Measurements from ENCODE around the gene ARHGEF11.

DNA sequence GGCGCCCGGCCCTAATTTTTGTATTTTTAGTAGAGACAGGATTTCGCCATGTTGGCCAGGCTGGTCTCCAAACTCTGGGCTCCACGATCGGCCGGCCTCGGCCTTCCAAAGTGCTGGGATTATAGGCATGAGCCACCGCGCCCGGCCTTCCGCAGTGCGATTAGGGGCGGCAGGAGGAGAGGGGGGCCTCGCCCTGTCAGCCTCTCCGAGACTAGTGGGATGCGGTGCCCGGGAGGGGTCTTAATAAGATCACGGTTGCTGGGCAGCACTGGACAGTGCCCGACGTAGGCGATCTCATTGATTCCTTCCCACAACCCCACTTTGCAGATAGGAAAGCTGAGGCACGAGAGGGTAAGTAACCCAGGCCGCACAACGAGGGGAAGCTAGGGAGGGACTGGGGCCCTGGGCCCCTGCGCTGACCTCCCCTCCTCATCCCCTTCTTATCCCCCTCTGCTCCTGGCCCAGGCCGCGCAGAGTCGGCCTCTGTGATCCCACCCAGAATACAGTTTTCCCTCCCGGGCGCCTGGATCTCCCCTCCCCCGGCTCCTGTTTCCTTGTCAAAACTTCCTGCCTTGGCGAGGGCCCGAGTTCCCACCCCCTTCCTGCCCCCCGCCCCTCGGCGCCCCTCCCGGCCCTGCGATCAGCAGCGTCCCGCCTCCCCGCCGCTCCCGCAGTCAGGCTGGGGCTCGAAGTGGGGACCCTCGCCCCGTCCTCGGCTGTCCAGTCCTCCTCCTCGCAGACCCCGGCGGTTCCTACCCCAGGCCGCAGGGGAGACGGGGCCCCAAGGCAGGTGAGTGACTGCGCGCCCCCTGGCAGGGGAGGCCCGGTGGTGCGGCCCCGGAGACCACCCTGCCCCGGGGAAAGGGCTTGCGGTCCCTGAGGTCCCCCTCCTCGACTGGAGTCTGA is 152.2 kb downstream of the ARHGEF11 start, which contains the start of gene PEAR1:
- no peak for TF ChIP-seq SMAD4 (CRISPR knock-in tag; IDR thresholded peaks at IDR 0.05)
- TF ChIP-seq TCF7 (CRISPR knock-in tag; IDR thresholded peaks at IDR 0.05; ENCODE audit: low read depth), result no peak
- TF ChIP-seq FOXJ3 (CRISPR knock-in tag; IDR thresholded peaks at IDR 0.05; ENCODE audit: borderline replicate concordance), result no peak
- no peak for TF ChIP-seq ZNF121 (CRISPR knock-in tag; IDR thresholded peaks at IDR 0.05)
- TF ChIP-seq, protein P1, sequence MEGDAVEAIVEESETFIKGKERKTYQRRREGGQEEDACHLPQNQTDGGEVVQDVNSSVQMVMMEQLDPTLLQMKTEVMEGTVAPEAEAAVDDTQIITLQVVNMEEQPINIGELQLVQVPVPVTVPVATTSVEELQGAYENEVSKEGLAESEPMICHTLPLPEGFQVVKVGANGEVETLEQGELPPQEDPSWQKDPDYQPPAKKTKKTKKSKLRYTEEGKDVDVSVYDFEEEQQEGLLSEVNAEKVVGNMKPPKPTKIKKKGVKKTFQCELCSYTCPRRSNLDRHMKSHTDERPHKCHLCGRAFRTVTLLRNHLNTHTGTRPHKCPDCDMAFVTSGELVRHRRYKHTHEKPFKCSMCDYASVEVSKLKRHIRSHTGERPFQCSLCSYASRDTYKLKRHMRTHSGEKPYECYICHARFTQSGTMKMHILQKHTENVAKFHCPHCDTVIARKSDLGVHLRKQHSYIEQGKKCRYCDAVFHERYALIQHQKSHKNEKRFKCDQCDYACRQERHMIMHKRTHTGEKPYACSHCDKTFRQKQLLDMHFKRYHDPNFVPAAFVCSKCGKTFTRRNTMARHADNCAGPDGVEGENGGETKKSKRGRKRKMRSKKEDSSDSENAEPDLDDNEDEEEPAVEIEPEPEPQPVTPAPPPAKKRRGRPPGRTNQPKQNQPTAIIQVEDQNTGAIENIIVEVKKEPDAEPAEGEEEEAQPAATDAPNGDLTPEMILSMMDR (IDR thresholded peaks at IDR 0.05), result no peak; the same call in 1 of the 2 replicates
- no peak for TF ChIP-seq SMAD3 (CRISPR knock-in tag; IDR thresholded peaks at IDR 0.05; ENCODE audit: borderline replicate concordance)
- no peak for TF ChIP-seq NR3C1 (CRISPR knock-in tag; conservative IDR thresholded peaks at IDR 0.05; ENCODE audit: low read depth)
- TF ChIP-seq, protein P2, sequence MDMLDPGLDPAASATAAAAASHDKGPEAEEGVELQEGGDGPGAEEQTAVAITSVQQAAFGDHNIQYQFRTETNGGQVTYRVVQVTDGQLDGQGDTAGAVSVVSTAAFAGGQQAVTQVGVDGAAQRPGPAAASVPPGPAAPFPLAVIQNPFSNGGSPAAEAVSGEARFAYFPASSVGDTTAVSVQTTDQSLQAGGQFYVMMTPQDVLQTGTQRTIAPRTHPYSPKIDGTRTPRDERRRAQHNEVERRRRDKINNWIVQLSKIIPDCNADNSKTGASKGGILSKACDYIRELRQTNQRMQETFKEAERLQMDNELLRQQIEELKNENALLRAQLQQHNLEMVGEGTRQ (CRISPR knock-in tag; IDR thresholded peaks at IDR 0.05), result no peak
